Panc1 (cell line): ENCODE results near the gene UNC13A.

Experiments used
- POLR2AphosphoS5 ChIP-seq: IDR thresholded peaks from 2 replicates; pipeline ENCODE4 v1.6.1; 2012; ENCODE audit warnings: mild to moderate bottlenecking, low read depth, low read length, moderate library complexity
- TF ChIP-seq, protein P1 (sequence below): fragments of 450-650 bp; IDR thresholded peaks from 2 replicates; pipeline ENCODE4 v1.5.1; 2017; ENCODE audit warnings: mild to moderate bottlenecking

GRCh38 chr19:17686592-17687024, 1.5 kb downstream of the UNC13A start:
- TF ChIP-seq POLR2AphosphoS5, result no peak
- TF ChIP-seq, protein P1, sequence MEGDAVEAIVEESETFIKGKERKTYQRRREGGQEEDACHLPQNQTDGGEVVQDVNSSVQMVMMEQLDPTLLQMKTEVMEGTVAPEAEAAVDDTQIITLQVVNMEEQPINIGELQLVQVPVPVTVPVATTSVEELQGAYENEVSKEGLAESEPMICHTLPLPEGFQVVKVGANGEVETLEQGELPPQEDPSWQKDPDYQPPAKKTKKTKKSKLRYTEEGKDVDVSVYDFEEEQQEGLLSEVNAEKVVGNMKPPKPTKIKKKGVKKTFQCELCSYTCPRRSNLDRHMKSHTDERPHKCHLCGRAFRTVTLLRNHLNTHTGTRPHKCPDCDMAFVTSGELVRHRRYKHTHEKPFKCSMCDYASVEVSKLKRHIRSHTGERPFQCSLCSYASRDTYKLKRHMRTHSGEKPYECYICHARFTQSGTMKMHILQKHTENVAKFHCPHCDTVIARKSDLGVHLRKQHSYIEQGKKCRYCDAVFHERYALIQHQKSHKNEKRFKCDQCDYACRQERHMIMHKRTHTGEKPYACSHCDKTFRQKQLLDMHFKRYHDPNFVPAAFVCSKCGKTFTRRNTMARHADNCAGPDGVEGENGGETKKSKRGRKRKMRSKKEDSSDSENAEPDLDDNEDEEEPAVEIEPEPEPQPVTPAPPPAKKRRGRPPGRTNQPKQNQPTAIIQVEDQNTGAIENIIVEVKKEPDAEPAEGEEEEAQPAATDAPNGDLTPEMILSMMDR, result no peak
